Measurements from ENCODE around the gene RHOG.

DNA sequence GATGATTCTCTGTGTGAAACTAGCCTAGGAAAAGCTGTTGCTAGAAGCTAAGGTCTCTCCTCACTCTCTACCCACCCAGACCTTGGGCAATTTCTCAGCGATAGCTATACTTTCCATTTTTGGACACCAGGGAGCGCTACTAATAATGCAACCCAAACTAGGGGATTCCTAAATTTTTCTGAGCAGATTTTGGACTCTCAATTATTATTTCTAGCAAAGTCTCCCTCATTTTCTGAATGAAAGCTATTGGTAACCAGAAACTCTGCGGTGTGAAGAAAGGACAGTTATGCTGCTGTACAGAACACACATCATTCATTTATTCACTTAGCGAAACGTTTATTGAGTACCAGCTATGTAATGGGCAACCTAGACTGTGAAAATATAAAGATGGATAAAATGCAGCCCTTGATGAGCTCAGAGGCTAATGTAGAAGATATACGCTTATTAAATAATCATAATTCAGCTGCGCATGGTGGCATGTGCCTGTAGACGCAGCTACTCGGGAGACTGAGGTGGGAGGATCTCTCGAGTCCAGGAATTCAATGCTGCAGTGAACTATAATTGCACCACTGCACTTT, 8.6 kb upstream of the RHOG start:
- TF ChIP-seq CTCF (IDR thresholded peaks at IDR 0.05) (peak; percentile 70 to 78 (median 74)), POLR2A (IDR thresholded peaks at IDR 0.05) (no peak)
